Gastrocnemius medialis (tissue), 4 donors: ENCODE data around the gene NEK1. TPM values are rescaled to one million over a fixed set of nuclear protein-coding genes. Genes with fewer than 3 reads are reported as not detected.

Experiments
- ATAC-seq, 2 donors: fragments of 150-250 bp; one replicate each; pipeline ENCODE4 v1.9.1; 2016
- DNase-seq, 2 donors: peaks; one replicate each; pipeline ENCODE4 v3.0.0-alpha.2; 2019
- H3K27ac ChIP-seq, 4 donors: fragments of 200-600 bp; sonication (generic); 1 replicate in 1 of 4; 2 replicates in 3 of 4; pipeline ENCODE4 v1.5.1; 2016 to 2018; ENCODE audit warnings: mild to moderate bottlenecking in 2 of 4, moderate library complexity in 1 of 4
- H3K27me3 ChIP-seq, 3 donors: fragments of 200-600 bp; sonication (generic) in 2 of 3; 1 replicate in 1 of 3; 2 replicates in 2 of 3; pipeline versions ENCODE4 v1.5.1 to v1.6.0; 2016 to 2019; ENCODE audit warnings: mild to moderate bottlenecking in 1 of 3, moderate library complexity in 1 of 3
- H3K36me3 ChIP-seq, 2 donors: fragments of 200-600 bp; sonication (generic) in 1 of 2; one replicate each; pipeline ENCODE4 v1.5.1; 2017 to 2018
- H3K4me1 ChIP-seq, 2 donors: fragments of 200-600 bp; sonication (generic) in 1 of 2; one replicate each; pipeline ENCODE4 v1.5.1; 2016 to 2017; ENCODE audit warnings: mild to moderate bottlenecking in 2 of 2
- H3K4me3 ChIP-seq, 4 donors: fragments of 200-600 bp; sonication (generic) in 3 of 4; 1 replicate in 1 of 4; 2 replicates in 3 of 4; pipeline ENCODE4 v1.5.1; 2016 to 2019; ENCODE audit warnings: mild to moderate bottlenecking in 2 of 4
- H3K9me3 ChIP-seq, 3 donors: fragments of 200-600 bp; sonication (generic) in 2 of 3; 1 replicate in 1 of 3; 2 replicates in 2 of 3; pipeline ENCODE4 v1.5.1; 2016 to 2019
- POLR2A ChIP-seq, 2 donors: fragments of 450-650 bp; IDR thresholded peaks; one replicate each; pipeline ENCODE4 v1.6.1; 2017; ENCODE audit warnings: antibody characterized with exemption in 2 of 2, mild to moderate bottlenecking in 2 of 2, moderate library complexity in 2 of 2
- in situ Hi-C, 4 donors: fragments of 200-750 bp; cut with MboI; loops; one replicate each; pipeline versions ENCODE4 v1.15.0 to v1.8.0; 2017; ENCODE audit warnings: low sequenced_read_pairs in 4 of 4
- intact Hi-C: fragments of 100-400 bp; cut with DNase I; formaldehyde crosslinking; loops from one replicate; pipeline ENCODE4 v1.15.1; 2023; ENCODE audit warnings: low total_unique reads
- total RNA-seq, 4 donors: library from RNA; depleted of rRNA; stranded (reverse); fragments of >200 nt; gene quantifications; one replicate each; pipeline versions ENCODE4 v1.1.0 to v1.2.3, GENCODE V29; 2016
- TF ChIP-seq, protein P1 (sequence below), 5 experiments: fragments of 450-650 bp in 3 of 5; fragments of 200-600 bp in 2 of 5; sonication (generic) in 2 of 5; IDR thresholded peaks in 4 of 5; conservative IDR thresholded peaks in 1 of 5; 1 replicate in 4 of 5; 2 replicates in 1 of 5; pipeline ENCODE4 v1.5.1; 2016 to 2019; ENCODE audit warnings: antibody characterized with exemption in 5 of 5, mild to moderate bottlenecking in 3 of 5, moderate library complexity in 3 of 5

NEK1 gene
- total RNA-seq, 4 donors from 2014 or later = 2.6 to 11.0 (median 3.9) TPM

DNA sequence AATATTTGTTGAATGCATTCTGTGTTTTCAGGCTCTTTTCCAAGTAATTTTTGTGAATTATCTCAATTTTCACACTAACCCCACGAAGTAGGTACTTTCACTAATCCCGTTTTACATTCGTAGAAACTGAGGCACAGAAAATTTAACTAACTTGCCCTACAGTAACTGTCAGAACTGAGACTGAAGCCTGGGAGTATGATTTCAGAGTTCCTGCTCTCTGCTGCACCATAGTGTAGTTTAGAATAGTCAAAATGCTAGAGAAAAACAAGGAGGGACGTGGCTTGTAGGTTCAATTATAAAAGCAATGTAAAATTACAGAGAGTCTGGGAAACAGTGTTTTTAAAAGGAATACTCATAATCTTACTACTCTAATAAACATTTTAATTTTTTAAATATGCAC is 10.2 kb upstream of the NEK1 start:
- Histone ChIP-seq H3K4me3 (peak overlapping the region in 2 of 4 donors; percentile 68 to 81), H3K27ac (peak overlapping the region; percentile 94 to 99 (median 95)), H3K4me1 (peaks cover 25 to 29% of the 10 kb centered on the region in 2 donors), H3K27me3 (no peaks in the 10 kb centered on the region), H3K36me3 (no peaks in the 10 kb centered on the region), H3K9me3 (no peaks in the 10 kb centered on the region)
- intact Hi-C loops (no loop called here), in situ Hi-C loops (loop anchor here in 3 of 4 donors (5.0 to 25.0 kb wide), 4 partner anchors 35 to 415 kb away; partner anchors contain the start of genes MFAP3L (in 3 of the 3) and HPF1 (in 1 of the 3))
- ATAC-seq (no peak), DNase-seq (no peak)
- TF ChIP-seq POLR2A (IDR thresholded peaks at IDR 0.05) = no peak
- TF ChIP-seq, protein P1, sequence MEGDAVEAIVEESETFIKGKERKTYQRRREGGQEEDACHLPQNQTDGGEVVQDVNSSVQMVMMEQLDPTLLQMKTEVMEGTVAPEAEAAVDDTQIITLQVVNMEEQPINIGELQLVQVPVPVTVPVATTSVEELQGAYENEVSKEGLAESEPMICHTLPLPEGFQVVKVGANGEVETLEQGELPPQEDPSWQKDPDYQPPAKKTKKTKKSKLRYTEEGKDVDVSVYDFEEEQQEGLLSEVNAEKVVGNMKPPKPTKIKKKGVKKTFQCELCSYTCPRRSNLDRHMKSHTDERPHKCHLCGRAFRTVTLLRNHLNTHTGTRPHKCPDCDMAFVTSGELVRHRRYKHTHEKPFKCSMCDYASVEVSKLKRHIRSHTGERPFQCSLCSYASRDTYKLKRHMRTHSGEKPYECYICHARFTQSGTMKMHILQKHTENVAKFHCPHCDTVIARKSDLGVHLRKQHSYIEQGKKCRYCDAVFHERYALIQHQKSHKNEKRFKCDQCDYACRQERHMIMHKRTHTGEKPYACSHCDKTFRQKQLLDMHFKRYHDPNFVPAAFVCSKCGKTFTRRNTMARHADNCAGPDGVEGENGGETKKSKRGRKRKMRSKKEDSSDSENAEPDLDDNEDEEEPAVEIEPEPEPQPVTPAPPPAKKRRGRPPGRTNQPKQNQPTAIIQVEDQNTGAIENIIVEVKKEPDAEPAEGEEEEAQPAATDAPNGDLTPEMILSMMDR (IDR thresholded peaks at IDR 0.05 in 4 of 5, conservative IDR thresholded peaks at IDR 0.05 in 1 of 5) = no peak

GRCh38 chr4:169621731-169622492 is 9.5 kb upstream of the NEK1 start:
- Histone ChIP-seq H3K4me1 (peaks cover 19 to 23% of the 10 kb centered on the region in 2 donors), H3K9me3 (no peaks in the 10 kb centered on the region), H3K27me3 (no peaks in the 10 kb centered on the region), H3K27ac (peak overlapping the region; percentile 94 to 99 (median 95)), H3K36me3 (no peaks in the 10 kb centered on the region), H3K4me3 (peak overlapping the region; percentile 68 to 81 (median 76))
- no peak for TF ChIP-seq POLR2A (IDR thresholded peaks at IDR 0.05)
- TF ChIP-seq, protein P1 (IDR thresholded peaks at IDR 0.05 in 4 of 5, conservative IDR thresholded peaks at IDR 0.05 in 1 of 5) = no peak
- in situ Hi-C loops (loop anchor here in 3 of 4 donors (5.0 to 25.0 kb wide), 4 partner anchors 35 to 415 kb away; partner anchors contain the start of genes MFAP3L (in 3 of the 3) and HPF1 (in 1 of the 3)), intact Hi-C loops (no loop called here)
- DNase-seq (no peak), ATAC-seq (no peak)

- Histone ChIP-seq H3K4me1 (peaks cover 16 to 22% of the 10 kb centered on the region in 2 donors), H3K9me3 (no peaks in the 10 kb centered on the region), H3K4me3 (peak overlapping the region; percentile 68 to 81 (median 76)), H3K27ac (peak overlapping the region; percentile 94 to 99 (median 95)), H3K36me3 (no peaks in the 10 kb centered on the region), H3K27me3 (no peaks in the 10 kb centered on the region)
- no peak for TF ChIP-seq POLR2A (IDR thresholded peaks at IDR 0.05)
- TF ChIP-seq, protein P1 (IDR thresholded peaks at IDR 0.05 in 4 of 5, conservative IDR thresholded peaks at IDR 0.05 in 1 of 5) = no peak
- ATAC-seq = peak; percentile 25 to 35
- intact Hi-C loops = loop anchor here (1.0 kb wide), 2 partner anchors 9 to 39 kb away; partner anchors contain the start of gene NEK1
- in situ Hi-C loops = loop anchor here in 3 of 4 donors (5.0 to 25.0 kb wide), 4 partner anchors 36 to 416 kb away; partner anchors contain the start of genes MFAP3L (in 3 of the 3) and HPF1 (in 1 of the 3)
- DNase-seq = peak in 1 of 2 donors; percentile 36
Measured at GRCh38 chr4:169620880-169621248, 8.5 kb upstream of the NEK1 start.

DNA sequence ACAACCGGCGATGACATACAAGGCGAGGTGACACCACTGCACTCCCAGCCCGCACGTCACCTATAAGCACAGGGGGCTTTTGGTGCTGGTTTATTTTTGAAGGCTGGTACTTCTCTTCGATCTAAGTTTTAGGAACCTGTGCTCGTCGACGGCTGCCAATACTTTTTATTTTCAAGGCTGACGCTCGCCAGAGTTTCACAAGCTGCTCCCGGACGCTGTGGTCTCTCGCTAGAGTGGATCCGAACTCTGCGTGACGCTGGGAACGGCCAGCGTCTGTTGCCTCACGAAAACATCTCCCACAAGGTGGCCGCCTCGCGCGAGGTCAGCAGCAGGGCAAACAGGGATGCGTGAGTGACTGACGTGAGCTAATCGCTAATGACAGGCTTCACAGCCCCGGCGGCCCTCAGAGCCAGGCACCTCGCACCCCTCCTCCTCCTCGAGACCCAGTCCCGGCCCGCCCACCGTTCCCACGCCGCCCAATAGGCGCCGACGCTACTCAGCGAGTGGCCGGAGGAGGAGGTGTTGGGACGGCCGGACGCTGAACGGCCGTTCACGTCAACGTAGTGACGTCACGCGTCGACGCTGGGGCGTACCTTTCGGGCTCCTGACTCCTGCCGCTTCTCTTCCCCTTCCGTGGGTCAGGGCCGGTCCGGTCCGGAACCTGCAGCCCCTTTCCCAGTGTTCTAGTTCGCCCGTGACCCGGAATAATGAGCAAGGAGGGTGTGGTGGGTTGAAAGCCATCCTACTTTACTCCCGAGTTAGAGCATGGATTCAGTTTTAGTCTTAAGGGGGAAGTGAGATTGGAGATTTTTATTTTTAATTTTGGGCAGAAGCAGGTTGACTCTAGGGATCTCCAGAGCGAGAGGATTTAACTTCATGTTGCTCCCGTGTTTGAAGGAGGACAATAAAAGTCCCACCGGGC is 7.8 kb upstream of the NEK1 start, which contains the start of gene CLCN3:
Gene CLCN3 (plus strand): TSS at position 621 of the 922 bp plus-strand sequence. CDS start 15,351 bp downstream, outside the sequence.
- peak within 1 kb of the TSS; percentile 94 to 99 (median 95) for H3K27ac ChIP-seq
- DNase-seq (peak; percentile 98), ATAC-seq (peak; percentile 90 to 91)
- intact Hi-C loops (loop anchor here (1.0 kb wide), 2 partner anchors 8 to 40 kb away; partner anchors contain the start of gene NEK1), in situ Hi-C loops (loop anchor here (5.0 to 25.0 kb wide), 5 partner anchors 37 to 425 kb away; partner anchors contain the start of genes MFAP3L (in 3 of the 4) and HPF1 (in 1 of the 4))
- H3K36me3 ChIP-seq = no peaks in the 10 kb centered on the region
- H3K4me1 ChIP-seq = peaks cover 10 to 22% of the 10 kb centered on the region in 2 donors
- TF ChIP-seq, protein P1 (IDR thresholded peaks at IDR 0.05 in 4 of 5, conservative IDR thresholded peaks at IDR 0.05 in 1 of 5) = peak in 2 of 5 experiments; percentile 10 to 34
- TF ChIP-seq POLR2A (IDR thresholded peaks at IDR 0.05) = peak; percentile 91 to 95
- no peaks in the 10 kb centered on the region for H3K27me3 ChIP-seq
- no peaks in the 10 kb centered on the region for H3K9me3 ChIP-seq
- peak within 1 kb of the TSS; percentile 73 to 81 (median 80) for H3K4me3 ChIP-seq
